GM21390 (cell line): ENCODE measurements around the gene MRPL57.
A peak's percentile ranks its signal among the peaks of the same experiment; 100 is the strongest.
"Not testable (repeated sequence)": the region's sequence is repeated elsewhere in the genome, so short reads cannot be mapped to it uniquely, and the experiment has no call there.

Experiments
- ATAC-seq: cut with Tn5 transposase; IDR thresholded peaks from one replicate; pipeline ENCODE4 v1.9.1; 2021; ENCODE audit not compliant: unreplicated experiment

The MRPL57 gene

DNA sequence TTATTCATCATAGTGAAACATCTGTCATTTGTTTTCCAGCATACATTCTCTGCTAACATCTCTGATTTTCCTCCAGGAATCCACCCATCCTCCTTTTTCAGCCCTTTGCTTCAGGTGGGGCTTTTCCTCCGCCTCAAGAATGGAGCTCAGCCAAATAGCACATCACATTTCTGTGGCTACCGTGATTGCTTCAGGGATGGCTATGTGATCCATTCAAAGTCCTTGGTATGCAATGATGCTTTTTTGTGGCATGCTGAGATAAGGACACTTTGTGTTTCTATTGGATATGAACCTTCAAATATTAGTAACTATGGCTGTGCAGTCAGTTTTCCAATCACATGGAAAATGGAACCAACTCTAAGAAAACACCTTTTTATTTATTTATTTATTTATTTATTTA lies 18.3 kb downstream of the MRPL57 start:
- ATAC-seq = not testable (repeated sequence)

DNA sequence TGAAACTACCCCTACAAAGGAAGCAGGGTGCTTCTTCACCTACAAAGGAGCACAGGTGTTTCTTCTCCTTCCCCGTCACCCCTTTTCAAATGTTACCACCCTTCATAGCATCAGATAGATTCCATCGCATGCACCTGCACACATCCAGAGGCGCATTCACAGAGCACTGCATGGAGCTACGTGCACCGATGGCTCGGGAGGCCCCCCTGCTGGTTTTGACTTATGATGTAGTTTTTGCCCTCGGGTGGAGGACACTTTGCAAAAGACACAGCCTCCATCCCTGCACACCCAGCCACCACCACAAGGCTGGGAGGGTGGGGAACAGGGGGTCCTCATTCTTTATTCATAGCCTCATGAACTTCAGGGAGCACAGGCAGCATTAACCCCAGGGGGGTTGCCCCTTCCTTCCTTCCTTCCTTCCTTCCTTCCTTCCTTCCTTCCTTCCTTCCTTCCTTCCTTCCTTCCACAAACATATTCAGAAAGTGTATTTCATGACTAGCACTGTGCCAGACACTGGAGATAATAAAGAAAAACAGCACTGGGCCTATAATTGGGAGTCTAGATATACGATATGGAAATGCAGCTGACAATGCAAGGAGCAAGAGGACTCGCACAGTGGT lies 21.3 kb downstream of the MRPL57 start:
- not testable (repeated sequence) for ATAC-seq

DNA sequence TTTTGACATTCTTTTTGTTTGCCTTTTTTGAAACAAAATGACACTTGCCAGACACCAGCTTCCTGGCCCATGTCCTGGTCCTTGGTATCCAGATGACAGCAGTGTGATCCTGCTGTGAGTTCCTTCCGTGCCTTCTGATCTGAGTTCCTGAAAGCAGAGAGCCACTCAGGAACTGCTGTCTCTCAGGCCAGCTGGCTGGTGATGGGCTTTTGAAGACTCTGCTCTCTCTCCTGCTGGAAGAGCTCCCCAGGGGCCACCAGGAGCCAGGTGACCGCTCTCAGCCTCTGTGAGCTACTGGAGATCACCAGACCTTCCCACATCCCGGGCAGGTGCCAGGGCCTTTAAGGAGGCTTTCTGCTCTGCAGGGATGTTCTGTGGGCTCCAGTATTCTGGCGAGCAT lies 21.9 kb downstream of the MRPL57 start:
- ATAC-seq = not testable (repeated sequence)

DNA sequence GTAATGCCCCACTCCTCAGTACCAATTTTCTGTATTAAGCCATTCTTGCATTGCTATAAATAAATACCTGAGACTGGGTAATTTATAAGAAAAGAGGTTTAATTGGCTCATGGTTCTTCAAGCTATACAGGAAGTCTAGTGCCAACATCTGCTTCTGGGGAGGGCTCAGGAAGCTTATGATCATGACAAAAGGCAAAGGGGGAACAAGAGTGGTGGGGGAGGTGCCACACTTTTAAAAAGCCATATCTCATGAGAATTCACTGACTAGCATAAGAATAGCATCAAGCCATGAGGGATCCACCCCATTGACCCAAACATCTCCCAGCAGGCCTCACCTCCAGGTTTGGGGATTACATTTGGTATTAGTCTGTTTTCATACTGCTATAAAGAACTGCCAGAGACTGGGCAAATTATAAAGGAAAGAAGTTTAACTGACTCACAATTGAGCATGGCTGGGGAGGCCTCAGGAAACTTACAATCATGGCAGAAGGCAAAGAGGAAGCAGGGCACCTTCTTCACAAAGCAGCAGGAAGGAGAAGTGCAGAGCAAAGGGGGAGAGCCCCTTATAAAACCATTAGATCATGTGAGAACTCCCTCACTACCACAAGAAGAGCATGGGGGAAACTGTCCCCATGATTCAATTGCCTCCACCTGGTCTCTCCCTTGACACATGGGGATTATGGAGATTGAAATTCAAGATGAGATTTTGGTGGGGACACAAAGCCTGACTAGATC lies 25.2 kb downstream of the MRPL57 start:
- not testable (repeated sequence) for ATAC-seq

DNA sequence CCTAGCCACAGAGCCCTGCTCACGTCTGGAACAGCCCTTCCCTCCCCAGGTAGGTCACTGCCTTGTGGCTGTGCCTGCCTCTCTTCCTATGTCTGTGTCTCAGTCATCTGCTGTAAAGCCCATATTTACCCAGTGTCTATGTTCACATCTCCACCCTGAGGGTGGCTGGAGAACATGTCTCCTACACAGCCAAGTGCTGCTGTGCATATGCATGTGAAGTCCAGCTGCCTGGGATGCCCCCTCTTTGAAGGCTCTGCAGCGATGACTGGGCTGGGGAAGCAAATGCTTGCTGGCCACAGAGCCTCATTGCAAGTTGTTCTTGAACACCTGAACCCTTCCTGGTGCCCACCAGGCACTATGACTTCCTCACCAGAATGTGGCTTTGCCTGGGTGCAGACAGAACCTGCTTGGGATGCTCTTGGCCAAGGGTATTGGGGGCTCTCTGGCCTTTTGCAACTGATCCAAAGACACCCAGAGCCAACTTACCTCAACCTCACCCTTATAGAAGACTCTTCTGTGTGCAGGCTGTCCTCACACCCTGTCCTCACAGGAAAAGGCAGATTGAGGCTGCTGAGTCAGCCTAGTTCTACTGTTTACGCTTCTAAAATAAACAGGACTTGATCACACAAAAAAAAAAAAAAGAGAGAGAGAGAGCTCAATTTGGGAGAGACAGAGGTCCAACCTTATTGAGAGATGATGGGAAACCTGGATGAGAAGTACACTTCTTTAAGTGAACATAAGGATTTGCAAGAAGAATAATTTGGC lies 26.5 kb downstream of the MRPL57 start:
- no peak for ATAC-seq

DNA sequence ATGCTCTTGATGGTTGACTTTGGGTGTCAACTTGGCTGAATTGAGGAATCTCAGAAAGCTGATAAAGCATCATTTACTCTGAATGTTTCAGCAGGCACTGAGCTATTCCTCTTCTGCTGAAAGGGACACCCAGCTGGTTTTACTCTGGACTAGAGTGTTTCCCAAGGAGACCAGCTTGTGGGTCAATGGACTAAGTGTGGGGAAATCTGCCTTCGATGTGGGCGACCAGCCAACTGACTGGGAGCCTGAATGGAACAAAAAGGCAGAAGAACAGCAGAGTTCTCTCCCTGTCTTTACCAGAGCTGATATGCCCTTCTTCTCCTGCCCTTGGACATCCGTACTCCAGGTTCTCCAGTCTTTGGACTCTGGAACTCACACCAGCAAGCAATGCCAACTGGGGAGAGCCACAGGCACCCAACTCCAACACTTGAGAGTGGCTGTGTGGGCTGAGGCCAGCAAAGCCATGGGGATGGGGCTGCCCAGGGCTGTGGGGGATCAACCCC lies 32.2 kb downstream of the MRPL57 start:
- no peak for ATAC-seq

DNA sequence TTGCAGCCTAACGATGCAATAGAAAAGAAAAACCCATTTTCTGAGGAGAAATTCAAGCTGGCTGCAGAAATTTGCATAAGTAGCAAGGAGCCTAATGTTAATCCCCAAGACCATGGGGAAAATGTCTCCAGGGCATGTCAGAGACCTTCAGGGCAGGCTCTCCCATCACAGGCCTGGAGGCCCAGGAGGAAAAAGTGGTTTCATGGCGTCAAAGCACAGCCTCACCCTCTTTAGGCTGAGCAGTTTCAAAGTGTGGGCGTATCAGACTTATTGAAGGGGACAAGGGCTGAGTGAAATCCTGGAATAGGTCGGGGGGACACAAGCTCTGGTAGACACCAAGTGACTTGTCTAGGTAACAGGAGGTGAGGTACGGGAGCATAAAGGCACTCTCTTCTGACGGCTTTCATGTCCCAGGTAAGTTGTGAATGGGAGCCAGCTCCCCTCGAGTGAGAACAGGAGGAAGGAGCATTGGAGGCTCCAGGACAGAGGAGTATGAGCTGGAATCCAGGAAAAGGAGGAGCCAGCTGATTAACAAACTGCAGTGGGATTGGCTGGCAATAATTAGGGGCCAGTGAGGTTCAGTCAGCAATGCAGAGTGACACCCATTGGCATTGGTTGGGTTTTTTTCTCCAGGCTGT lies 35.8 kb downstream of the MRPL57 start:
- ATAC-seq = no peak

DNA sequence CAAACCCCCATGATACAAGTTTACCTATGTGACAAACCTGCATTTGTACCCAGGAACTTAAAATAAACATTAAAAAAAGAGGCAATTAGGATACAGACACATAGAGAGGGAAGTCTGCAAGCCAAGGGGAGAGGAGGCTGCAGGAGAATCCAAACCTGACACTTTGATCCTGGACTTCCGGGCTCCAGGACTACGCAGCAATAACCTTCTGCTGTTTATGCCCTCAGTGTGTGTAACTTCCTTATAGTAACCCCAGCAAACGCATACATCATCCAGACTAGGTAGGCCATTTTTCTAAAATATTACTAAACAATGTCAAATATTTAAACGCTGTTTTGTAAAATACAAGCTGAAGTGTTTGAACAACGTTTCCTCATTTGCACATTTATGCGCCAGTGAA lies 39.0 kb downstream of the MRPL57 start:
- ATAC-seq = not testable (repeated sequence)

DNA sequence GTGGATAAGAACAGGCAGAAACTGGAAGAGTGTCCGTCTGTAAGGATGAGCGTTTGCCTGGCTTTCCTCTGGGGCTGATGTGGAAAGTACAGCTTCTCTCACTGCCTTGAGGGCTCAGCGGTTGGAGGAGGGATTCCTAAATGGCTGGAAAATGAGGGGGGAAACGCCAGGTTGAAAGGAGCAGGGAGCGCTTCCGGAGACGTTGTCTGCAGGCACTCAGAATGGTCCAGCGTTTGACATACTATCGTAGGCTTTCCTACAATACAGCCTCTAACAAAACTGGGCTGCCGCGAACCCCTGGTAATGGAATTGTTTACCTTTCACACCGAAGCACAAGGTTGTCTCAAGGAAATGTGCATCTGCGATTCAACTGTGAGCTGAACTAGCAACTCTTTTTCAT lies 39.9 kb downstream of the MRPL57 start:
- ATAC-seq = no peak

DNA sequence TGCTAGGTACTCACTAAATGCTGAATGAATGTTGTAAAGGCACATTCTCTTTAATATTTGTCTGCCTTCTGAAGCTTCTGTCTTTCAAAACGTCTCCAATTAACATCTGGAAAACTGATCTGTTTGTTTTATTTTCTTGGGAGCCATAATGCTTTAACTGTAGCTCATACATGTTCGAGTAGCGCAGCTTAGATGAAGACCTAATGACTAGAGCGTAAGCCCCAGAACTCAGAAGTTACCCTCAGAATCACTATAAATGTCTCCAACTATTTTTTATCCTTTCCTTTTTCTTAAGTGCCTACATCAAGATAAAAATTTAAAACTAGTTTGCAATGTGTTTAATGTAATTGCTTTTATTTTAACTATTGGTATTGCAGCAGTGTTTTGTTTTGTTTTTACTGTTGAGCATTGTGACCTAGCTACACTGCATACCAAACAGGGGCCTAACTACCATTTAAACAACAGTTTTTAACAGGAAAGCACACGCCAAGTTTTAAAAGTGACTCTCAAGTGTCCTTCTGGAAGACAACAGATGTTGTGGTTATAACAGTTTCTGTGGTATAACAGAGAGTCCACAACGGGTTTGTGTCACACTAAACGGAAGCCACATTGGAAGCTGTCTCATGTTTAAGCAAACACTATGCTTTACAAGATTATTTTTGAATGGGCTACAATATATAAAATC lies 42.0 kb downstream of the MRPL57 start:
- peak; percentile 98 for ATAC-seq

DNA sequence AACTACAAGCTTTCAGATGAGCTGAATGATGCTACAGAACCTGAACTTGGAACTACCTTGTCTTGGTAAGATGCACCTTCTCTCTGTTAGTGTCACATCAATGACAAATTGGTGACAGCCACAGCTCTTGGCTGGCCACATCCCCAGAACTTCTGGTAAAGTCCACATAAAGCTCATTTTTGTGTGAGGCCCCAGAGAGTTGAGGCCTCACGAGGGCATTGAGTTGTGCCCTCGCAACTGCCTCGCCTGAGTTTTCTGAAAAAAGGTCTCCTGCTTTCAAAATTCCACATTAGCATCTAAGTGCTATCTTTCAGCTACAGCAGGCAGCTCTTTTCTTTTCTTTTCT lies 42.6 kb downstream of the MRPL57 start:
- ATAC-seq = no peak

DNA sequence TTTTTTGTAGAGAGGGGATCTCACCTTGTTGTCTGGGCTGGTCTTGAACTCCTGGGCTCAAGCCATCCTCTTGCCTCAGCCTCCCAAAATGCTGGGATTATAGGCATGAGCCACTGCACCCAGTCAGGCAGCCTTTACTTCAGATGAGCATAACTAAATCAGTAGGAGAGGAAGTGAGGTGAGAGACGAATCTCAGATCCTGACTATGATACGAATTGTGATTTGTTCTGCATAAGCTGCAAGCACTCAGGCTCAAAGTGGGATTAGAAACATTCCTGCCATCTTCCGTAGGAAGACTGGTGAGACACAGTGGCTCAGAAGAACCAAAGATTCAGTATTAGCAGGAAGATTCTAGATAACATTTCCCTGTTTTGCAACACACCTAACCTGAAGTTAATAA lies 43.3 kb downstream of the MRPL57 start:
- not testable (repeated sequence) for ATAC-seq

DNA sequence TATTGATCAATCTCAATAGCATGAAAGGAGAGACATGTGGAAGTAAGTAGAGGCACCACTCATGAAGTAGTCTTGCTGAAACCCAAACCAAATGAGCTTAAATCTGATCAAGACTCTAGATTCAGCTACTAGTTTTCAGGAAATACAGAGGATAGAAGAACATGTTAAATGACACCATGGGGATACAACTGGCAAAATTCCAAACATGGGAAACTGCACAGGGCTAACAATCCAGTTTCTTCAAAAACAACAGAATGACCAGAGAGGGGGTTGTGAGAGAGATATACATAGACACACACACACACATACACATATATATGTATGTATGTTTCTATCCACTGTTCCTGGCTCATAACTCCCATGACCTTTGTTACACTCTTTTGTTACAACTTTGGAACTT lies 44.8 kb downstream of the MRPL57 start:
- no peak for ATAC-seq

DNA sequence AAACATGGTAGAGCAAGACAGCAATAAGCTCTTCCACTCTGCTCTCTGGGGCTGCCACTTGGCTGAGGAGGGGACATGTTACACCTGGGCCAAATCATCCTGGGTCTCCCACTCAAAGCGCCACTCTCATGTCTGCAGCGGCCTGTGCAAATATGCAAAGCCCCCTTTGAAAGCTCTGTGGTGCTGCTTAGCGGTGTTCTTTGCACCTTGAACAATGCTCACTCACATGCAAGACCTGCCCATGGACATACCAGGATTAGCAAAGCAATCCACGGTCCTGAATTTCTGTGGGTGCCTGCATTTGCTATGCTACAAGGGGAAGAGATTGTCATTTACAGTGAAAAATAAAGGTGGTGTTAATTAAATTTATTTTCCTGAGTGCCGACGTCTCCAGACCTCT lies 48.6 kb downstream of the MRPL57 start:
- ATAC-seq = no peak

DNA sequence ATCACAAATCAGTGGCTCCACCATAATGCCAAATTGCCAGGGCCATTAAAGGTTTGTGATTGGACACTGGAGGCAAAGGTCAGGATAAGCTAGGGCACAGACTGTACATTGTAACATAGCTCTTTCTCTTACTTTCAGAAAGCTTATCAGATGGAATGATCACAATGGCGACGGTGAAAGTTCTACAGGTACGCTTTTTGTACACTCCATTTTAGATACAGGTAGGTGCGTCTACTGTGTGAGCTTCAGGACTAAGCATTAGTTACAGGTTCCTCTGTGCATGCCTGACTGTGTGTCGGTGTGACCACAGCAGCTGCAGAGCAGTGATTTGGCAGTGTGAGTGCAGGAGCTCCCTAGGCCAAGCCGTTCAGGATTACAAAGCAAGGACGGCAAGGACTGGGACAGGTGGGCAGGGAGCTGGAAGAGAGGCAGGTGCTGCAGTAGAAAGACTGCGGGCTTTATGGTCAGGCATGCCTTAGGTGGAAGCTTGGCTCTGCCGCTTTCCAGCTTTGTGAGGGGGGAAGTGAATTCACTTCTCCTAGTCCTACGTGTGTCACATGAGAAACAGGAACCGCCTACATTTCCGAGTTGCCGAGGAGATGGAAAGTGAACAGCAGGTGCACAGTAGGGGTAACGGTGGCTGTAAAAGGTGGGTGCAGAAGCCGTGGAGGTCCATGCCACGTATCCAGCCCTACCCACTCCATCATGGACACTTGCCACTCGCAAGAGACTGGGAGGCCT lies 49.6 kb downstream of the MRPL57 start:
- ATAC-seq = no peak

DNA sequence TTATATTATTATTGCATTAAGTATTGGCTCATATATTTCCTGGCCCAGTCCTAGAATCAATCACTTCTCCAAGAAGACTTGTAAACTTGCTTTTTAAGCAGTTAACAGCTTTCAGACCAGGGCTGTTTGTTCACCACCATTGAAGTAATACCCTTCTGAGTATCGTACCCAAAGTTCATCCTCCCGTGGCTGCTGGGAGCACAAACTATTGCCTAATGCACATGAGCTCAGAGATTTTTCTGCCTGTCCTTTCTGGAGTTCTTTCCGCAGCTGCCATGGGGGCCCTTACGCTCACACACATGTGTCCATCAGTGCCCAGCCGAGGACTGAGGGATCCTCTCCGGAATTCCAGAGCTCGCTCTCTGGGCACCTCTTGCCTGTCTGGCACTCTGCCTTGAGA lies 51.5 kb downstream of the MRPL57 start:
- ATAC-seq = no peak
